ENCODE results near the gene PABPN1L. TPM values are rescaled to one million over a fixed set of nuclear protein-coding genes. Genes with fewer than 3 reads are reported as not detected.

The PABPN1L gene, protein sequence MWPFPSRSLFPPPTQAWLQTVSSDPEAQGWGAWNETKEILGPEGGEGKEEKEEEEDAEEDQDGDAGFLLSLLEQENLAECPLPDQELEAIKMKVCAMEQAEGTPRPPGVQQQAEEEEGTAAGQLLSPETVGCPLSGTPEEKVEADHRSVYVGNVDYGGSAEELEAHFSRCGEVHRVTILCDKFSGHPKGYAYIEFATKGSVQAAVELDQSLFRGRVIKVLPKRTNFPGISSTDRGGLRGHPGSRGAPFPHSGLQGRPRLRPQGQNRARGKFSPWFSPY
- total RNA-seq = not detected in 2 replicates

DNA sequence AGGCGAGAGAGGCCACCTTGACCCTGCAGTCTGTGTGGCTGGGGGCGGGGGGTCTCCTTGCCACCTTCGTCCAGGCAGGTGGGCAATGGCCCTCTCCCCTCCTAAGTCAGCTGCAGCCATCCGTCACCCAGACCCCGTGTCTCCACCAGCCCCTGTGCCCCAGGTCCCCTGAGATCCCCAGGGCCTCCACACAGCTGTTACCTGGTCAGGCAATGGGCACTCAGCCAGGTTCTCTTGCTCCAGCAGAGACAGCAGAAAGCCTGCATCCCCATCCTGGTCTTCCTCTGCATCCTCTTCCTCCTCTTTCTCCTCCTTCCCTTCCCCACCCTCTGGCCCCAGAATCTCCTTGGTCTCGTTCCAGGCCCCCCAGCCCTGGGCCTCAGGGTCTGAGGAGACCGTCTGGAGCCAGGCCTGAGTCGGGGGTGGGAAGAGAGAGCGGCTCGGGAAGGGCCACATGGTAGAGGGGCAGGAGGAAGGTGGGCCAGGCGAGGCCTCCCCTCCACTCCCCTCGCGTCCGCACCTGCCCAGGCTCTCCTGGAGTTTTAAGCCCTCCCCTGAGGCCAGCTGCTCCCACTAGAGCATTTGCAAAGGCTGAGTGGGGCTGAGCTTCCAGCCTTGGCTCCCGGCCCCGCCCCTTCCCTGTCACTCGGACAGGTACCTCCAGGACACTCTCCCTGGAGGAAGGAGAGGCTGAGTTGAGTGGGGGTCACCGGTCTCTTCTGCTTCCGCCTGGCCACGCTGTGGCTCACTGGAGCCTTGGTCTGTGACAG is at the start of gene PABPN1L:
Gene PABPN1L (minus strand): TSS at position 510 of the 770 bp plus-strand sequence. CDS start 54 bp downstream, at position 456.

DNA sequence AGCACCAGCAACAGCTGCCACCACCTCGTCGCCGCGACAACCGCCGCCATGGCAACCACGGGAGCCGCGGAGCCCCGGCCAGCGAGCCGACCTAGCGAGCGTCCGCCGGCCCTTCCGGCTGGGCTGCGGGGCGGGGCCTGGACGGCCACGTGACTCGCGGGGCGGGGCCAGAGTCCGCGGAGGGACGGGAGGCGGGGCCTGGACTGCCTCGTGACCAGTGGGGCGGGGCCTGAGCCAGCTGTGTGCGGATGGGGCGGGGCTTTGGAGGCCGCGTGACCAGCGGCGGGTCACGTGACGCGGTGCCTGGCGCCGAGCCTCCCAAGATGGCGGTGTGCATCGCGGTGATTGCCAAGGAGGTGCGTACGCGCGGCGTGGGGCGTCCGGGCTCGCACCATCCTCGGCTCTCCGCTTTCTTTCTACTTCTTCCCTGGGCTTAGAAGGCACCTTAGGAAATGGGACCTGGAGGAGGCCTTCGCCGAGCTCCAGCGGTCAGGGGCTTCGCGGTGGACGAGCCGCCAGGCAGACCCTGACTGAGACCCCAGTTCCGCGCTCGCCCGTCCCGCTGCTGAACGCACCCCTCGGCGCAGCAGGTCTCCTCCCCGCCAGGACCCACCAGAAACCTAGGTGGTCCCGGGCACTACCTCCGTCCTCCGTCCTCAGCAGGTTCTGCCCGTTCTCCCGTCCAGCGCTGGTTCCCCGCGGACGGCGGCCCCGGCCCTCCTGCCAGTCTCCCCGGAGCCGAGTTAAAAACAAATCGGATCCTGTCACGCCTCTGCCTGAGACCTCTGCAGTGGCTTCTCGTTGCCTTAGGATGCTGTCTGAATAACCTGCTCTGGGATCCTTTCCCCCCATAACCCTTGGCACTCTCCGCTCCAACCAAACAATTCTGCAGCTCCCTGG is 9.4 kb downstream of the PABPN1L start, which contains the start of the genes GALNS and TRAPPC2L:
Gene GALNS (minus strand): TSS at position 120 of the 900 bp plus-strand sequence. CDS start 70 bp downstream, at position 50.
Gene TRAPPC2L (plus strand): TSS at position 300 of the 900 bp plus-strand sequence. CDS start 24 bp downstream, at position 324.

Other genes with a start within 250 kb of the PABPN1L start
- gene IL17C, start 228.1 kb downstream of the PABPN1L start, total RNA-seq = not detected in 2 replicates
- 180 and 213 TPM in 2 replicates for gene CYBA, start 215.6 kb downstream of the PABPN1L start, total RNA-seq
- gene MVD, start 203.6 kb downstream of the PABPN1L start, total RNA-seq = 52.5 and 77.8 TPM in 2 replicates
- 0.23 TPM in 1 of 2 replicates, not detected in the other for gene SNAI3, start 180.2 kb downstream of the PABPN1L start, total RNA-seq
- 7.4 and 13.1 TPM in 2 replicates for gene RNF166, start 160.3 kb downstream of the PABPN1L start, total RNA-seq
- 11.5 and 17.8 TPM in 2 replicates for gene CTU2, start 160.2 kb downstream of the PABPN1L start, total RNA-seq
- gene PIEZO1, start 81.4 kb downstream of the PABPN1L start, total RNA-seq = 272 and 555 TPM in 2 replicates
- gene CDT1, start 62.9 kb downstream of the PABPN1L start, total RNA-seq = 3.8 and 4.2 TPM in 2 replicates
- 56.4 and 79.3 TPM in 2 replicates for gene APRT, start 54.7 kb downstream of the PABPN1L start, total RNA-seq
- 49.1 and 69.1 TPM in 2 replicates for gene GALNS, start 9.7 kb downstream of the PABPN1L start, total RNA-seq
- 29.0 and 55.4 TPM in 2 replicates for gene TRAPPC2L, start 9.5 kb downstream of the PABPN1L start, total RNA-seq
- gene CBFA2T3, start 110.5 kb upstream of the PABPN1L start, total RNA-seq = not detected in 2 replicates
- 19.7 and 25.8 TPM in 2 replicates for gene ACSF3, start 227.2 kb upstream of the PABPN1L start, total RNA-seq